GM12865 (cell line): ENCODE measurements around the gene CLASRP.
"Not testable (repeated sequence)": the region's sequence is repeated elsewhere in the genome, so short reads cannot be mapped to it uniquely, and the experiment has no call there.

Source experiments
- DNase-seq: peaks from one replicate; pipeline ENCODE4 v3.0.0; 2010; ENCODE audit warnings: low read depth
- H3K4me3 ChIP-seq: 2 replicates; pipeline ENCODE4 v1.5.1; 2011; ENCODE audit warnings: mild to moderate bottlenecking, low read depth, low read length, control low read depth
- TF ChIP-seq, protein P1 (sequence below): IDR thresholded peaks from 2 replicates; pipeline ENCODE4 v1.5.1; 2011; ENCODE audit warnings: low read length, control low read depth, low read depth, inconsistent platforms; ENCODE audit not compliant: insufficient read depth; ENCODE audit errors: missing control alignments

CLASRP gene

DNA sequence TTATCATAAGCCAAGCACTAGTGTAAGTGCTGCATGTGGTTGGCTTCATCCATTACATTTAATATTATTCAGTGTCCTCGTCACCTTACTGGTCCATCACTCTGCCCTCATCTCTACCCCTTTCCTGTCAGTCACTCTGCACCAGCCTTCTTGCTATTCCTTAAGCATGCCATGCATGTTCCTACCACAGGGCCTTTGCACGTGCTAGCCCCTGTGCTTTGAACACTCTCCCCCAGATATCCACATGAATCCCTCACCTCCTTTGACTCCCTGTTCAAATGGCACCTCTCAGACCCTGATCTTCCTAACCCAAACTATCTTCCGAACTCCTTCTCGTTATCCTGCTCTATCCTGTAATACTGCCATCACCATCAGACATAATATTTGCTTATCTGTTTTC, 40.8 kb upstream of the CLASRP start:
- no peak for DNase-seq
- TF ChIP-seq, protein P1, sequence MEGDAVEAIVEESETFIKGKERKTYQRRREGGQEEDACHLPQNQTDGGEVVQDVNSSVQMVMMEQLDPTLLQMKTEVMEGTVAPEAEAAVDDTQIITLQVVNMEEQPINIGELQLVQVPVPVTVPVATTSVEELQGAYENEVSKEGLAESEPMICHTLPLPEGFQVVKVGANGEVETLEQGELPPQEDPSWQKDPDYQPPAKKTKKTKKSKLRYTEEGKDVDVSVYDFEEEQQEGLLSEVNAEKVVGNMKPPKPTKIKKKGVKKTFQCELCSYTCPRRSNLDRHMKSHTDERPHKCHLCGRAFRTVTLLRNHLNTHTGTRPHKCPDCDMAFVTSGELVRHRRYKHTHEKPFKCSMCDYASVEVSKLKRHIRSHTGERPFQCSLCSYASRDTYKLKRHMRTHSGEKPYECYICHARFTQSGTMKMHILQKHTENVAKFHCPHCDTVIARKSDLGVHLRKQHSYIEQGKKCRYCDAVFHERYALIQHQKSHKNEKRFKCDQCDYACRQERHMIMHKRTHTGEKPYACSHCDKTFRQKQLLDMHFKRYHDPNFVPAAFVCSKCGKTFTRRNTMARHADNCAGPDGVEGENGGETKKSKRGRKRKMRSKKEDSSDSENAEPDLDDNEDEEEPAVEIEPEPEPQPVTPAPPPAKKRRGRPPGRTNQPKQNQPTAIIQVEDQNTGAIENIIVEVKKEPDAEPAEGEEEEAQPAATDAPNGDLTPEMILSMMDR, result no peak
- H3K4me3 ChIP-seq, result no peak overlapping the region

GRCh38 chr19:44999131-44999925, 39.5 kb upstream of the CLASRP start:
- DNase-seq, result peak; percentile 31
- not testable (repeated sequence) for H3K4me3 ChIP-seq

GRCh38 chr19:45000665-45001064, 38.2 kb upstream of the CLASRP start:
- peak overlapping the region; percentile 43 for H3K4me3 ChIP-seq
- not testable (repeated sequence) for DNase-seq

DNA sequence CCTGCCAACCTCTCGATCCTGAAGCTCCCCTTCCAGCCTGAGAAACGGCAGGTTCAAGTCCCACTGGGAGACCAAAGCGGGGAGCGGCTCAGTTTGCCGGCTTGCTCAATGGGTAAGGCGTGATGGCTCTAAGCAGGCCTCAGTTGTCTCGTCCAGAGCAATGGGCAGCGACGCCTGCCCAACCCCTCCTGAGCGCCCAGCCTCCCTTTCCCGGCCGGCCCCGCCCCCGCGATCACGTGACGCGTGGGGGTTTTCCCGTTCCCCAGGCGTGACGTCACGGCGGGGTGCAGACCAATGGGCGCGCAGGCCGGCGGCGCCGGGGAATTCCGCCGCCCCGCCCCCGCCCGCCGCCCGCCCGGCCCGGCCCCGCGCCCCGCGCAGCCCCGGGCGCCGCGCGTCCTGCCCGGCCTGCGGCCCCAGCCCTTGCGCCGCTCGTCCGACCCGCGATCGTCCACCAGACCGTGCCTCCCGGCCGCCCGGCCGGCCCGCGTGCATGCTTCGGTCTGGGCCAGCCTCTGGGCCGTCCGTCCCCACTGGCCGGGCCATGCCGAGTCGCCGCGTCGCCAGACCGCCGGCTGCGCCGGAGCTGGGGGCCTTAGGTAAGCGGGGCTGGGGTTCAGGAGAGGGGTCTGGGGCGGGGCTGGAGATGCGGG, 37.6 kb upstream of the CLASRP start, which contains the start of gene RELB:
Gene RELB (plus strand): TSS at position 378 of the 653 bp plus-strand sequence. CDS start 116 bp downstream, at position 494.
- peak; percentile 94 for DNase-seq
- H3K4me3 ChIP-seq, result peak within 1 kb of the TSS; percentile 73
- TF ChIP-seq, protein P1, result no peak

GRCh38 chr19:45003485-45003884, 35.4 kb upstream of the CLASRP start:
- TF ChIP-seq, protein P1, result no peak
- H3K4me3 ChIP-seq, result no peak overlapping the region
- DNase-seq, result no peak

DNA sequence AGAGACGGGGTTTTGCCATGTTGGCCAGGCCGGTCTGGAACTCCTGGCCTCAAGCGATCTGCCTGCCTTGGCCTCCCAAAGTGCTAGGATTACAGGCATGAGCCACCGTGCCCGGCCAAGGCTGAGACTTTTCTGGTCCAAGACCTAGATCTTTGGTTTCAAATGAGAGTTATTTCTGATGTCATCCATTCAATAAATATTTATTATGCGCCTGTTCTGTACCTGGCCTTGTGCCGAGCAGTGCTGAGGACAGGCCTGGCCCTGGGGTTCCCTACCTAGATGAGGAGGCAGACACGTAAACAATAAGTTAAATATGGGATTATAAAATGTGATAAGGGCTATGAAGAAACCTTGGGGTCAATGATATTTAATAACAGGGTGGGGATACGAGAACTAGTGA, 33.1 kb upstream of the CLASRP start:
- TF ChIP-seq, protein P1, result no peak
- DNase-seq, result no peak
- H3K4me3 ChIP-seq, result no peak overlapping the region

DNA sequence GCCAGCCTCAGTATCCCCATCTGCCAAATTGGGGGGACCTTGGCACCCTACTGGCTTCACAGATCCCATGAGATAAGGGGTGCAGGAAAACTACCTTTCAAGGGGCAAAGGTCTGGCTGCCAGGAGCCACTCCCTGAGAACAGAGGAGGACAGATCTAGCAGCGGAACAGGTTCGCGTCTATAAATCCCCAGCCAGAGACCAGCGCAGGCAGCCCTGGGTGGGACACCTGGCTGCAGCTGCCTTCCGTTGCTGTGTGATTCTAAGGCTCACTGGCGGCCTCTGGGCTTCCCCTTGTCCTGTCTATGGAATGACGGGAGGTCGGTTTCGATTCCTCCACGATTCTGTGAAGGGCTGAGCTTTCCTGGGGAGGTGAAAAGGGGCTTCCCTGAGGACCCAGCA, 30.3 kb upstream of the CLASRP start:
- H3K4me3 ChIP-seq, result no peak overlapping the region
- TF ChIP-seq, protein P1, result no peak
- no peak for DNase-seq

DNA sequence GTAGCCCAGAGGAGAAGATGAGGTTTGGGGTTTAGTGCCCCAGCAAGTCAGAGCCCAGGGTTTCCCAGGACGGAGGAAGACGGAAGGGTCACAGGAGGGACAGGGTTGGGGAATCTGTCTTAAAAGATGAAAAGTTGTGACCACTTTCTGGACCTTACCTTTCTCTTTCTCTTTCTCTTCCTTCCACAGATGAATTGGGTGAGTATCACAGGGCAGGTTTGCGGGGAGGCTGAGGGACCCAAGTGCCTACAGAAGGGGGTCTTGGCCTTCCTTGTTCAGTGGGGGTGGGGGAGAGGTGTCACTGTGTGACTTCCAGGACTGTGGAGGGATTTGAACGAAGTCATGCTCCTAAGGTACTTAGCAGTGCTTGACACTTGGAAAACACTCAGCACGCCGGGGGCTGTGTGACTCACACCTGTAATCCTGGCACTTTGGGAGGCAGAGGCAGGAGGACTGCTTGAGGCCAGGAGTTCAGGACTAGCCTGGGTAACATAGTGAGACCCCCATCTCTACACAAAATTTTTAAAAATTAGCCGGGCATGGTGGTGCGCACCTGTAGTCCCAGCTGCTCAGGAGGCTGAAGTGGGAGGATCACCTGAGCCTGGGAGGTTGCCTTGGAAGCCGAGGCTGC, 29.1 kb upstream of the CLASRP start:
- H3K4me3 ChIP-seq, result no peak overlapping the region
- TF ChIP-seq, protein P1, result no peak

More for the DNA sequence above, 29.1 kb upstream of the CLASRP start:
- no peak for DNase-seq
